ENCODE results near the gene KIF2C. TPM values are rescaled to one million over a fixed set of nuclear protein-coding genes. Genes with fewer than 3 reads are reported as not detected.

KIF2C gene
- total RNA-seq, 1 donor from 2014 or later, result 0.79 TPM

DNA sequence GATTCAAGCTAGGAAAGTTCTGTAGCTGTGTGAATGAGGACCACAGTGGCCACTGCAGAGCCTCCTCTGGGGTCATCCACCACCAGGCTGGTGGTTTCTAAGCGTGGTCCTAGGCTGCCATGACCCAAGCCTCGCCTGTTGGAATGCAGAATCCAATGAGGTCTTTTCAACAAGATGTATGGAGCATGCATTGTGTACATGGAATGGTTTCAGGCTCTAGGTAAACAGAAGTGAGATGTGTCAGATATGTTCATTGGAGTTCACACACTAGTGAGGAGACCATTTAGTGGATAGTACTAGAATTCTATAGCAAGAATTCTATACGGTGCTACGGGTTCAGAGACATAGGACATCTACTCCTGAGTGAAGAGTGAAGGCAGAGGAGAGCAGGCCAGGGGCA, 19.4 kb upstream of the KIF2C start:
- FAIRE-seq (no peak), DNase-seq (ENCODE audit: low read depth) (no peak)
- TF ChIP-seq, protein P1, sequence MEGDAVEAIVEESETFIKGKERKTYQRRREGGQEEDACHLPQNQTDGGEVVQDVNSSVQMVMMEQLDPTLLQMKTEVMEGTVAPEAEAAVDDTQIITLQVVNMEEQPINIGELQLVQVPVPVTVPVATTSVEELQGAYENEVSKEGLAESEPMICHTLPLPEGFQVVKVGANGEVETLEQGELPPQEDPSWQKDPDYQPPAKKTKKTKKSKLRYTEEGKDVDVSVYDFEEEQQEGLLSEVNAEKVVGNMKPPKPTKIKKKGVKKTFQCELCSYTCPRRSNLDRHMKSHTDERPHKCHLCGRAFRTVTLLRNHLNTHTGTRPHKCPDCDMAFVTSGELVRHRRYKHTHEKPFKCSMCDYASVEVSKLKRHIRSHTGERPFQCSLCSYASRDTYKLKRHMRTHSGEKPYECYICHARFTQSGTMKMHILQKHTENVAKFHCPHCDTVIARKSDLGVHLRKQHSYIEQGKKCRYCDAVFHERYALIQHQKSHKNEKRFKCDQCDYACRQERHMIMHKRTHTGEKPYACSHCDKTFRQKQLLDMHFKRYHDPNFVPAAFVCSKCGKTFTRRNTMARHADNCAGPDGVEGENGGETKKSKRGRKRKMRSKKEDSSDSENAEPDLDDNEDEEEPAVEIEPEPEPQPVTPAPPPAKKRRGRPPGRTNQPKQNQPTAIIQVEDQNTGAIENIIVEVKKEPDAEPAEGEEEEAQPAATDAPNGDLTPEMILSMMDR (IDR thresholded peaks at IDR 0.05; ENCODE audit: insufficient read depth, low read length, severe bottlenecking), result no peak
- Histone ChIP-seq H3K4me3 (ENCODE audit: low read depth, low read length) (no peak overlapping the region), H3K36me3 (ENCODE audit: control insufficient read depth, insufficient read depth, low read length) (no peaks in the 10 kb centered on the region), H3K27me3 (ENCODE audit: control insufficient read depth, insufficient read depth, low read length) (no peaks in the 10 kb centered on the region)

DNA sequence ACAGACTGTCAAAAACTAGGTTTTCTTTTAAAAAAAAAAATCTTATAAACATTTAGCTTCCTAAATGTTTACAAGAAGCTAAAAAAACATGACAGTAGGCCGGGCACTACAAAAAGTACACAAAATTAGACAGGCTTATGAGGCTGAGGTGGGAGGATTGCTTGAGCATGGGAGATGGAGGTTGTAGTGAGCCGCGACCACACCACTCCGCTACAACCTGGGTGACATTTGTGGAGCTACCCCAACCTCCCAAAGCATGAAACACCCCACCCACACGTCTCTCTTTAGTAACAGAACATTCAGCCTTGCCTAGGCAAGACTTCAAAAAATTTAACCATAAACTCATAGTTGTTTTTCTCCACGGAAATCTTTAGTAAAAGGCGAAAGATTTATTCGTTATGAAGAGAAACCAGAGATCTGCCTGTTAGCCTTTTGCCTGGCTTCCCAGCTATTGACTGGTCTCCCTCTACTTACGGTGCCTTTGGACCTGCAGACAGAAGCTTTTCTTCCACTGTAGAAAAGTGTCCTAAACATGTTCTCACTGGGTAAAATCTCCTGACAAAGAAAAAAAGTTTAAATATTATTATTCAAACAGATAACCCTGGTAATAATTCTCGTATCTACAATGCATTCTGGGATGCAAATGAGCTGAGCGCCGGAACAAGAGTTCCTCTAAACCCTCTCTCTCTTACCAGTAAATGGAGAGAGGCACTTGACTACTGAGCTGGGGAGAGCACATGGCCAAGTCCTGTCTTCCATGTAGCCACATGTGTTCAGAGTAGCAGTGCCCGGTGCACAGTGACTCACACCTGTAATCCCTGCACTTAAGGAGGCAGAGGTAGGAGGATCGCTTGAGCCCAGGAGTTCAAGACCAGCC, 17.9 kb upstream of the KIF2C start:
- TF ChIP-seq, protein P1 (IDR thresholded peaks at IDR 0.05; ENCODE audit: insufficient read depth, low read length, severe bottlenecking), result no peak
- Histone ChIP-seq H3K4me3 (ENCODE audit: low read depth, low read length) (no peak overlapping the region), H3K36me3 (ENCODE audit: control insufficient read depth, insufficient read depth, low read length) (no peaks in the 10 kb centered on the region), H3K27me3 (ENCODE audit: control insufficient read depth, insufficient read depth, low read length) (no peaks in the 10 kb centered on the region)
- FAIRE-seq (peak; percentile 55), DNase-seq (ENCODE audit: low read depth) (peak; percentile 99)

DNA sequence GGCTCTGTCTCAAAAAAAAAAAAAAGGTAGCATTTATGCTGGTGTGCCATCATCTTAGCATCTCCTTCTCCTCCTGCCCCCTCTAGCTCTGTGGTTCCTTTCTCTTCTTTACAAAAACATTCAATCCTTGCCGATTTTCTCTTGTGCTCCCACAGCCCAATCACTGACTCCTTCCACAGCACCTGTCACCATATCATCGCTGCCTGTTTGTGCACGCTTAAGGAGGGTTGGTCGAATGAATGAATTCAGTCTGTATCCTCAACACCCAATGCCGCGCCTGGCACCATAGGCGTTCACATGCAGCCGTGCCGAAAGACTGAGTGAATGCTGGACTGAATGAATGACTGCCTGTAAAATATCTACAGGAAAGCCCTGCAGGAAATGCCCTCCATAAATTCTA, 16.6 kb upstream of the KIF2C start:
- TF ChIP-seq, protein P1 (IDR thresholded peaks at IDR 0.05; ENCODE audit: insufficient read depth, low read length, severe bottlenecking), result no peak
- H3K27me3 ChIP-seq (ENCODE audit: control insufficient read depth, insufficient read depth, low read length), result no peaks in the 10 kb centered on the region
- H3K4me3 ChIP-seq (ENCODE audit: low read depth, low read length), result no peak overlapping the region
- no peaks in the 10 kb centered on the region for H3K36me3 ChIP-seq (ENCODE audit: control insufficient read depth, insufficient read depth, low read length)
- FAIRE-seq (no peak), DNase-seq (ENCODE audit: low read depth) (no peak)

DNA sequence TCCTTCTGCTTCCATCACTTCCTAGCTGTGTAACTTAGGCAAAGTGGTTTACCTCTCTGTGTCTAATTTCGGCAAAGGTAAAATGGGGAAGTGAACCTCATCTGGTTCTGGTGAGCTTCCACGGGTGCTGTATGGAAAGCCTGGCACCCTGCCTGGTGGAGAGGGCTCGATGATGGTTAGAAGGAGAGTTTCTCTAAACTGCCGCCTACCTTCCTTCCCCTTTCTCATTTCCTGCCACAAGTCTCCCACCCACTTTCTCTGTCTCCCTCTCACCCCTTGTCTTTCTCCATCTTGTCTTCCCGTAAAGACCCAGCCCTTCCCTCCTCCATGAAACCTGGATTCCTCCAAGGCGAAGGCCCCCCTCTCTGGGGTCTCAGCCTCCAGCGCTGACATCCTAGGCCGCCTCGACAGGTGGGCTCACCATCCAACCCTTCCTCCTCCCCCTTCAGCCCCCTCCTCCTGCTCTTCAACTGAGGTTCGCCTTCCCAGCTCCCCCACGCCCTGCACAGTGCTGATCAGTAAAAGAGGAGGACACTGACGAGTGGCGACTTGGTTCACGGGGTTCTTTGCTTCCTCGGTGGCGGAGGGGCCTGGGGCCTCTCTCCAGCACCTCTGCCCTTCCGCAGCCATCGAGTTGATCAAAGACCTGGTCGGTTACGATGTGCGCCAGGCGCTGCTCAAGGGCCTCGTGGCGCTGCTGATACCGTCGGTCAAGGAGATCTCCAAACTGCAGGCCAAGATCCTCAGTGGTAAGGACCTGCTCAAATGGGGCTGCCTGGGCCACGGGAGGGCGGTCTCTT, 15.9 kb upstream of the KIF2C start:
- TF ChIP-seq, protein P1 (IDR thresholded peaks at IDR 0.05; ENCODE audit: insufficient read depth, low read length, severe bottlenecking), result no peak
- no peak for FAIRE-seq
- no peaks in the 10 kb centered on the region for H3K36me3 ChIP-seq (ENCODE audit: control insufficient read depth, insufficient read depth, low read length)
- H3K4me3 ChIP-seq (ENCODE audit: low read depth, low read length), result no peak overlapping the region
- no peaks in the 10 kb centered on the region for H3K27me3 ChIP-seq (ENCODE audit: control insufficient read depth, insufficient read depth, low read length)
- no peak for DNase-seq (ENCODE audit: low read depth)

DNA sequence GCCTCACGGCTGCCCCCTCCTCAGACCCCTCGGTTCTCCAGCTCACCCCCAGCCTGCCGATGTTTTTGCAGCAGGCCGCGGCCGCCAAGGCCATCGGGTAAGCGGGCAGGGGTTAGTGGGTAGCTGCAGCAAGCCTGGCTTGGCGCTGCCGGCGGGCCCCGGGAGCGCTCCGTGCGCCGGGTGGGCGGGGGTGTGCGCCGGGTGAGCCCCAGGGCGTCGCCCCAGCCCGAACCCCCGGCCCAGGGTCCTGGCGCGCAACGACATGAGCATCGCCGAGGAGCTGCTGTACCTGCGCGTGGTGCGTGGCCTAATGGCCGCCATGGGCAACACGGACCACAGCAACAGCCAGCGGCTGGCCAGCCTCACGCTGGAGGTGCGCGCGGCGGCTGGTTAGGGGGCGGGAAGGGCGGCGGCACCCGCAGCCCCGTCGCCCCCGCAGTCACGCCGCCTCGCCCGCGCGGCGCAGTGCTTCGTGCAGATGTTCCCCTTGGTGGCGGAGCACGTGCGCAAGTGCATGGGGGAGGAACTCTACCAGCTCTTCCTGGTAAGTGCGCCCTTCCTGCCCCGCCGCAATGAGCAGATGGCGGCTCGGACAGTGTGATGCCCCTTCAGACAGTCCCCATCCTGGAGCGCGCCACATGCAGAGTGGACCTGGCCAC, 15.2 kb upstream of the KIF2C start:
- FAIRE-seq, result no peak

More for the DNA sequence above, 15.2 kb upstream of the KIF2C start:
- Histone ChIP-seq H3K27me3 (ENCODE audit: control insufficient read depth, insufficient read depth, low read length) (no peaks in the 10 kb centered on the region), H3K36me3 (ENCODE audit: control insufficient read depth, insufficient read depth, low read length) (no peaks in the 10 kb centered on the region), H3K4me3 (ENCODE audit: low read depth, low read length) (no peak overlapping the region)
- TF ChIP-seq, protein P1 (IDR thresholded peaks at IDR 0.05; ENCODE audit: insufficient read depth, low read length, severe bottlenecking), result no peak
- DNase-seq (ENCODE audit: low read depth), result no peak

Measured in bronchial epithelial cell (primary cell).